Fibroblast of the aortic adventitia (primary cell): ENCODE data around the gene MAN1C1. TPM values are rescaled to one million over a fixed set of nuclear protein-coding genes. Genes with fewer than 3 reads are reported as not detected.

ENCODE experiments used
- DNase-seq: peaks from one replicate; pipeline ENCODE4 v3.0.0-alpha.2; 2010; ENCODE audit warnings: low read depth
- H3K4me3 ChIP-seq: 2 replicates; pipeline ENCODE4 v1.5.1; 2011; ENCODE audit warnings: low read depth, mild to moderate bottlenecking, control low read depth, low read length, moderate library complexity
- total RNA-seq: library from RNA; depleted of rRNA; stranded (reverse); fragments of >200 nt; gene quantifications from 2 replicates; pipeline ENCODE4 v1.2.3, GENCODE V29; 2012; ENCODE audit warnings: low replicate concordance
- TF ChIP-seq, protein P1 (sequence below): IDR thresholded peaks from 2 replicates; pipeline ENCODE4 v1.5.1; 2011; ENCODE audit warnings: mild to moderate bottlenecking, low read length, control low read depth, inconsistent platforms; ENCODE audit not compliant: insufficient read depth

The MAN1C1 gene
- total RNA-seq, 1 donor = 6.6 TPM

DNA sequence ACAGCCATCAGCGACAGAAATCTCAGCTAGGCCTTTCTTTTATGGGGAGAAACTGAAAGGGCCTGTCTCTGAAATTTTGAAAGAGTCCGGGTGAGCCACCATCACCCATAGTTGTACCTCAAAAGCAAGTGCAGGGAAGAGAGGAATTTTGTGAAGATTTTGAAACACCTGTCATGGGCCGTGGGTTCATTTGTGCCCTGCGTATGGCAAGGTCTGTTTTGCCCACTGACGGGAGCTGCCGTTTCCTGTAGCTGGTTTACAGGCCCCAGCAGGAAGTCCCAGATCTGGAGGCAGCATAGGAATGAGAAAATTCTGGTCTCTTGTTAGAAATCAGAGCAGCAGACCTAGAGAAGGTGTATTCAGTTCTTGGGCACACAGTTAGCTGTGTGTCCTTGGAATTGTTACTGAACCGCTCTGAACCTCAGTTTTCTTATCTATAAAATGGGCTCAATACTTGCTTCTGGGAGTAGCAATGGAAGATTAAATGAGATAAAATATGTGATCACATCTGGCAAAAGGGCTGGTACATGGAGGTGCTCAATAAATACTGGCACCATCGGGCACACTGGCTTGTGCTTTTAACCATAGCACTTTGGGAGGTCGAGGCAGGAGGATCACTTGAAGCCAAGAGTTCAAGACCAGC is 52.5 kb downstream of the MAN1C1 start:
- no peak overlapping the region for H3K4me3 ChIP-seq
- no peak for DNase-seq
- TF ChIP-seq, protein P1, sequence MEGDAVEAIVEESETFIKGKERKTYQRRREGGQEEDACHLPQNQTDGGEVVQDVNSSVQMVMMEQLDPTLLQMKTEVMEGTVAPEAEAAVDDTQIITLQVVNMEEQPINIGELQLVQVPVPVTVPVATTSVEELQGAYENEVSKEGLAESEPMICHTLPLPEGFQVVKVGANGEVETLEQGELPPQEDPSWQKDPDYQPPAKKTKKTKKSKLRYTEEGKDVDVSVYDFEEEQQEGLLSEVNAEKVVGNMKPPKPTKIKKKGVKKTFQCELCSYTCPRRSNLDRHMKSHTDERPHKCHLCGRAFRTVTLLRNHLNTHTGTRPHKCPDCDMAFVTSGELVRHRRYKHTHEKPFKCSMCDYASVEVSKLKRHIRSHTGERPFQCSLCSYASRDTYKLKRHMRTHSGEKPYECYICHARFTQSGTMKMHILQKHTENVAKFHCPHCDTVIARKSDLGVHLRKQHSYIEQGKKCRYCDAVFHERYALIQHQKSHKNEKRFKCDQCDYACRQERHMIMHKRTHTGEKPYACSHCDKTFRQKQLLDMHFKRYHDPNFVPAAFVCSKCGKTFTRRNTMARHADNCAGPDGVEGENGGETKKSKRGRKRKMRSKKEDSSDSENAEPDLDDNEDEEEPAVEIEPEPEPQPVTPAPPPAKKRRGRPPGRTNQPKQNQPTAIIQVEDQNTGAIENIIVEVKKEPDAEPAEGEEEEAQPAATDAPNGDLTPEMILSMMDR = no peak

DNA sequence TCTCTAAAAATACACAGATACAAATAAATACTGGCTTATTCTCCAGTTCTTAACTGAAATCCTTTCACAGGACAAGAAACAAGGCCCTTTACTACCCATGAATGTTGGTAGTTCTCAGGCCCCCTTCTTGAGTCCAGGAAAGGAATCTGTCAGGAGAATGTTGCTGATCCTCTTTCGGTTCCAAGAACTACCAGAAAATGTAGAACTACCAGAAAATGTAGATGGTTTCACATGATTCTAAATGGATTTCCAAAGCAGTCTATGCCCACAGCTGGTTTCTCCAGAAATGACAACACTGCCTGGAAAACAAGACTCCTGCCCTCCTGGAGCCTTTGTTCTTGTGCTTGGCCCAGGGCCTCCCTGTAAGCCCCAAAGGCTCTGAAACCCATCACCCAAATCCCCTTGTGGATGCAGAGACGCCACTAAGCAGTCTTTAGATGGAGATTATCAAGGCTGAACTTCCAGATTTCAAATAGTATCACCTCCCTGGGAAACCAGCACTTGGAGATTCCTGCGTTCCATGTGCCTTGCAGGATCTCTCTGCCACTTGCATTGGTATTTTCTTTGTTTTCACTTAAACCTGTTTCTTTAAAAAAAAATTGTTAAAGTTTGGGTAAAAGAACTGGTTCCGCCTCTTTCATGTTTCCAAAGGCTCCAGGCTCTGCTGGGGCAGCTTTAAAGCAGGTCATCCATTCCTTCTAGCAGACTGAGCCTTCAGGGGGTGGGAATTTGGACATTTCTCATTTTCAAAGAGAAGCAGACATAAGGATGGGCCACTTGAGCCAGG is 53.4 kb downstream of the MAN1C1 start:
- H3K4me3 ChIP-seq = no peak overlapping the region
- TF ChIP-seq, protein P1 = no peak
- DNase-seq = no peak

DNA sequence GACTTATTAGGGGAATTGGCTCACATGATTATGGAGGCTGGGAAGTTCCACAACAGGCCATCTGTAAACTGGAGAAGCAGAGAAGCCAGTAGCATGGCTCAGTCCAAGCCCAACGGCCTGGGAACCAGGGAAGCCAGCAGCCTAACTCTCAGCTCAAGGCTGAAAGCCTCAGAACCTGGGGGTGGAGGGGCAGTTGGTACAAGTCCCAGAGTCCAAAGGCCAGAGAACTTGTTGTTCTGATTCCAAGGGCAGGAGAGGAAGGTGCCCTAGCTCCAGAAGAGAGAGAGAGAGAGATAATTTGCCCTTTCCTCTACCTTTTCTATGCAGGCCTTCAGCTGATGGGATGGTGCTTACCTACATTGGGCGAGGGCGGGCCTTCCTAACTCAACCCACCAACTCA is 55.3 kb downstream of the MAN1C1 start:
- H3K4me3 ChIP-seq = no peak overlapping the region
- TF ChIP-seq, protein P1 = no peak
- DNase-seq = no peak

DNA sequence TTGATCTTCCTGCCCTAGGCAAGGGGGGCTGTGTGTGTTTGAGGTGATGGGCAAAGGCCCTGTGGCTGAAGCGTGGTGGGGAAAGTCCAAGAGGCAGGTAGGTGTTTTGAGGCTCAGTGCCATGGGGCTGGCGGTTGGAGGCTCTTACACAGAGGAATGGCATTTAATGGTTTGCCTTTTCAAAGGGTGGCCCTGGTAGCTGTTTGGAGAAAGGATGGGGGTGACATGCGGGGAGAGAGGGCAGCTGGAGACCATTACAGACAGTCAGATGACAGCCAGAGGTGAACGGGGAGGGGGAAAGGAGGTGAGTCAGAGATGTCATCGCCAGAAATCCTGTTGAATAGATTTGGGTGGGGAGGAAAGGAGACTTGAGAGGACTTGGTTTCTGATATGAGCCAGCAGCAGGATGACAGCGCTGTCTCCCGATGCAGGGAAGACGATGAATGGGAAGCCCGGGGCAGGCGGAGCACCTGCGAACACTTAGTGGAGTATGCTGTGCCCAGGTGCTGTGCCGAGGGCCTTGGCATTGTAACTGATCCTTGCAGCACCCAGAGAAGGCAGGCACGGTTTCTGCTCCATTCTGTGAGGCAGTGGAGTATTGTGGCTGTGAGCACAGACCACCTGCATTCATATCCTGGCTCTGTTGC is 56.3 kb downstream of the MAN1C1 start:
- no peak overlapping the region for H3K4me3 ChIP-seq
- TF ChIP-seq, protein P1 = no peak
- DNase-seq = no peak

GRCh38 chr1:25673456-25673855 is 56.9 kb downstream of the MAN1C1 start:
- DNase-seq = no peak
- no peak overlapping the region for H3K4me3 ChIP-seq
- TF ChIP-seq, protein P1 = no peak

GRCh38 chr1:25673962-25674806 is 57.6 kb downstream of the MAN1C1 start:
- H3K4me3 ChIP-seq = no peak overlapping the region
- TF ChIP-seq, protein P1 = no peak
- DNase-seq = no peak
